H1 (cell line): ENCODE measurements around the gene PPM1G. TPM values are rescaled to one million over a fixed set of nuclear protein-coding genes. Genes with fewer than 3 reads are reported as not detected.

Source experiments
- BACH1 ChIP-seq: IDR thresholded peaks from 2 replicates; pipeline ENCODE4 v1.6.1; 2012; ENCODE audit warnings: low read length, improper control_type of control experiment
- CBX8 ChIP-seq: fragments of 300-800, 300-1000 bp; sonication (generic); IDR thresholded peaks from 2 replicates; pipeline ENCODE4 v1.7.1; 2016; ENCODE audit warnings: low read depth, low read length, borderline replicate concordance
- CEBPB ChIP-seq: IDR thresholded peaks from 2 replicates; pipeline ENCODE4 v1.6.1; 2012; ENCODE audit warnings: low read depth, low read length
- CHD1 ChIP-seq: IDR thresholded peaks from 2 replicates; pipeline ENCODE4 v1.6.1; 2012; ENCODE audit warnings: low read depth, low read length, improper control_type of control experiment
- CREB1 ChIP-seq: IDR thresholded peaks from 2 replicates; pipeline ENCODE4 v1.6.1; 2012; ENCODE audit warnings: inconsistent platforms
- EGR1 ChIP-seq: IDR thresholded peaks from 2 replicates; pipeline ENCODE4 v1.6.1; 2011; ENCODE audit warnings: low read depth, low read length, borderline replicate concordance
- GABPA ChIP-seq: IDR thresholded peaks from 2 replicates; pipeline ENCODE4 v1.6.1; 2011; ENCODE audit warnings: mild to moderate bottlenecking, low read length, moderate library complexity, borderline replicate concordance; ENCODE audit not compliant: insufficient read depth
- JUN ChIP-seq: IDR thresholded peaks from 2 replicates; pipeline ENCODE4 v1.6.1; 2011; ENCODE audit warnings: low read depth, mild to moderate bottlenecking, improper control_type of control experiment, low read length
- JUND ChIP-seq: IDR thresholded peaks from 2 replicates; pipeline ENCODE4 v1.6.1; 2011; ENCODE audit warnings: mild to moderate bottlenecking, improper control_type of control experiment, low read length
- KDM1A ChIP-seq: fragments of 200-600, 300-600 bp; sonication (generic); IDR thresholded peaks from 2 replicates; pipeline ENCODE4 v1.7.1; 2016; ENCODE audit warnings: mild to moderate bottlenecking, low read length, borderline replicate concordance
- RAD21 ChIP-seq, 2 experiments: IDR thresholded peaks in 1 of 2; conservative IDR thresholded peaks in 1 of 2; 2 replicates each; pipeline ENCODE4 v1.6.1; 2011; ENCODE audit warnings: low read depth in 2 of 2, low read length in 2 of 2, improper control_type of control experiment in 1 of 2, inconsistent platforms in 1 of 2, mild to moderate bottlenecking in 1 of 2, moderate library complexity in 1 of 2
- RBBP5 ChIP-seq: IDR thresholded peaks from 2 replicates; pipeline ENCODE4 v1.7.1; 2012; ENCODE audit warnings: low read depth, mild to moderate bottlenecking, inconsistent platforms, low read length, moderate library complexity, borderline replicate concordance
- RFX5 ChIP-seq: IDR thresholded peaks from 2 replicates; pipeline ENCODE4 v1.6.1; 2011; ENCODE audit warnings: low read depth, low read length, improper control_type of control experiment, borderline replicate concordance
- RNF2 ChIP-seq: fragments of 200-900, 300-1000 bp; sonication (generic); IDR thresholded peaks from 2 replicates; pipeline ENCODE4 v1.7.1; 2016; ENCODE audit warnings: borderline replicate concordance, low read depth, mild to moderate bottlenecking, antibody characterized with exemption, low read length; ENCODE audit not compliant: poor library complexity, severe bottlenecking; ENCODE audit errors: missing control alignments
- SAP30 ChIP-seq: fragments of 300-600 bp; sonication (generic); IDR thresholded peaks from 2 replicates; pipeline ENCODE4 v1.7.1; 2012; ENCODE audit warnings: low read length, moderate library complexity, mild to moderate bottlenecking, inconsistent platforms; ENCODE audit not compliant: insufficient read depth, insufficient replicate concordance
- SP2 ChIP-seq: IDR thresholded peaks from 2 replicates; pipeline ENCODE4 v1.6.1; 2012; ENCODE audit warnings: mild to moderate bottlenecking, low read length, inconsistent platforms
- SP4 ChIP-seq: IDR thresholded peaks from 2 replicates; pipeline ENCODE4 v1.6.1; 2012; ENCODE audit warnings: low read length, inconsistent platforms
- SRF ChIP-seq: IDR thresholded peaks from 2 replicates; pipeline ENCODE4 v1.6.1; 2011; ENCODE audit warnings: mild to moderate bottlenecking, low read depth, low read length, moderate library complexity
- TAF1 ChIP-seq: IDR thresholded peaks from 2 replicates; pipeline ENCODE4 v1.6.1; 2011; ENCODE audit warnings: mild to moderate bottlenecking, low read depth, low read length
- TBP ChIP-seq: IDR thresholded peaks from 2 replicates; pipeline ENCODE4 v1.6.1; 2011; ENCODE audit warnings: low read depth, low read length, improper control_type of control experiment
- YY1 ChIP-seq: IDR thresholded peaks from 2 replicates; pipeline ENCODE4 v1.6.1; 2011; ENCODE audit warnings: low read depth, mild to moderate bottlenecking, low read length
- polyA plus RNA-seq, 7 experiments: library from polyadenylated mRNA; depleted of rRNA in 3 of 7; stranded (reverse) in 5 of 7; unstranded in 2 of 7; fragments of >200 nt in 5 of 7; fragments of 200-250 nt in 2 of 7; gene quantifications; 1 replicate in 5 of 7; 2 replicates in 1 of 7; 4 replicates in 1 of 7; pipeline versions ENCODE4 v1.2.1 to v1.2.3, GENCODE V29; 2011 to 2013; ENCODE audit warnings: missing spikeins in 2 of 7, mixed read lengths in 2 of 7
- total RNA-seq: library from RNA; stranded (reverse); fragmentation: NEBNext Ultra II Directional; extraction: Animal tissue kit (Norgen Biotek cat#: 25700); gene quantifications from 2 replicates; pipeline ENCODE4 v1.2.1, GENCODE V29; 2021
- TF ChIP-seq, protein P1 (sequence below): IDR thresholded peaks from 2 replicates; pipeline ENCODE4 v1.6.1; 2011; ENCODE audit warnings: low read length, improper control_type of control experiment
- TF ChIP-seq, protein P2 (sequence below): IDR thresholded peaks from 2 replicates; pipeline ENCODE4 v1.6.1; 2012; ENCODE audit warnings: low read length, inconsistent platforms

The PPM1G gene
- total and polyA plus RNA-seq, 2 of the 8 experiments (the other 6 are each of a cell fraction or from before 2014, with no cell fraction given): 73.3 to 203 TPM

DNA sequence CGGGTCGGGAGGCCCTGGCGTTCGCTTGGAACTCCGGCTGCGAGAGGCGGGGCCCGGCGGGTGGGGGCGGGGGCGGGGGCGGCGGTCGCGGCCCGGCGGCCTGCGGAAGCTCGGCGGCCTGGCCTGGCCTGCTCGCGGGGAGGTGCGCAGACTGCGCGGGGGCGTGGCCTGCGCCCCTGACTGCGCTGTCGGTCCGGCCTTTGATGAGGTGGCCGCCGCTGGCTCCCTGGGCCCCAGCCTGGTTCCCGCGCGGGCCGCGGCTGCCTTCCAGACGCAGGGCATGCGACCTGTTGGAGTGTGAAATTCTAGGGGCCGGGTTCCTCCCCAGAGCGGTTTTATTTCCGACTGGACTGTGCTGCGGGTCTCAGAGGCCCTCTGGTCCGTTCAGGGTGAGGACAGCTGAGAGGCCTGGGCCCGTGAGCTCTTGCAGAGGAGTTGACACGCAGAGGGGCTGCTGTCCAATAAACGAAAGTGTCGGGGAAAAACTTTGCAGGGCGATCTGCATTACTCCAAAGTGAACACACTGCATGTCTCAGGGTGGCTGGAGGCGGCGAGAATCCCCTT is 19.7 kb upstream of the PPM1G start (continued):
- TF ChIP-seq JUND: no peak
- TF ChIP-seq CEBPB: no peak
- no peak for TF ChIP-seq RNF2
- no peak for TF ChIP-seq CBX8
- TF ChIP-seq TAF1: no peak
- no peak for TF ChIP-seq JUN
- no peak for TF ChIP-seq CHD1
- peak; percentile 31; the same call in 1 of the 2 replicates for TF ChIP-seq EGR1
- TF ChIP-seq RBBP5: no peak; the same call in 1 of the 2 replicates
- TF ChIP-seq, protein P1, sequence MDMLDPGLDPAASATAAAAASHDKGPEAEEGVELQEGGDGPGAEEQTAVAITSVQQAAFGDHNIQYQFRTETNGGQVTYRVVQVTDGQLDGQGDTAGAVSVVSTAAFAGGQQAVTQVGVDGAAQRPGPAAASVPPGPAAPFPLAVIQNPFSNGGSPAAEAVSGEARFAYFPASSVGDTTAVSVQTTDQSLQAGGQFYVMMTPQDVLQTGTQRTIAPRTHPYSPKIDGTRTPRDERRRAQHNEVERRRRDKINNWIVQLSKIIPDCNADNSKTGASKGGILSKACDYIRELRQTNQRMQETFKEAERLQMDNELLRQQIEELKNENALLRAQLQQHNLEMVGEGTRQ: no peak
- TF ChIP-seq SAP30: peak; percentile 36
- no peak for TF ChIP-seq SP4
- no peak for TF ChIP-seq RFX5
- no peak for TF ChIP-seq BACH1
- TF ChIP-seq, protein P2, sequence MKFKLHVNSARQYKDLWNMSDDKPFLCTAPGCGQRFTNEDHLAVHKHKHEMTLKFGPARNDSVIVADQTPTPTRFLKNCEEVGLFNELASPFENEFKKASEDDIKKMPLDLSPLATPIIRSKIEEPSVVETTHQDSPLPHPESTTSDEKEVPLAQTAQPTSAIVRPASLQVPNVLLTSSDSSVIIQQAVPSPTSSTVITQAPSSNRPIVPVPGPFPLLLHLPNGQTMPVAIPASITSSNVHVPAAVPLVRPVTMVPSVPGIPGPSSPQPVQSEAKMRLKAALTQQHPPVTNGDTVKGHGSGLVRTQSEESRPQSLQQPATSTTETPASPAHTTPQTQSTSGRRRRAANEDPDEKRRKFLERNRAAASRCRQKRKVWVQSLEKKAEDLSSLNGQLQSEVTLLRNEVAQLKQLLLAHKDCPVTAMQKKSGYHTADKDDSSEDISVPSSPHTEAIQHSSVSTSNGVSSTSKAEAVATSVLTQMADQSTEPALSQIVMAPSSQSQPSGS: no peak
- no peak for TF ChIP-seq GABPA
- TF ChIP-seq SRF: no peak
- no peak for TF ChIP-seq YY1
- TF ChIP-seq TBP: no peak
- peak; percentile 30; the same call in 1 of the 2 replicates for TF ChIP-seq CREB1
- no peak for TF ChIP-seq SP2
- no peak for TF ChIP-seq KDM1A
- no peak for TF ChIP-seq RAD21 (IDR thresholded peaks at IDR 0.05 in 1 of 2, conservative IDR thresholded peaks at IDR 0.05 in 1 of 2; ENCODE audit: low read depth in 2 of 2, low read length in 2 of 2)
